Inflammatory macrophage treated with lipopolysaccharide for 1 hour (primary cell): Measurements from ENCODE around the gene CXADR.

Experiments
- DNase-seq, 2 donors: peaks; one replicate each; pipeline ENCODE4 v3.0.0-alpha.2; 2020 to 2022

Gene CXADR

GRCh38 chr21:17542371-17543011, 29.6 kb downstream of the CXADR start:
- DNase-seq: no peak

- no peak for DNase-seq
These were observed 32.2 kb downstream of the CXADR start for GRCh38 chr21:17545007-17545406.

GRCh38 chr21:17548262-17548661, 35.4 kb downstream of the CXADR start:
- DNase-seq: peak in 1 of 2 donors; percentile 22

GRCh38 chr21:17550671-17551308, 37.9 kb downstream of the CXADR start:
- no peak for DNase-seq

GRCh38 chr21:17552410-17552809, 39.6 kb downstream of the CXADR start:
- no peak for DNase-seq

- no peak for DNase-seq
These were observed 41.3 kb downstream of the CXADR start for GRCh38 chr21:17554120-17554519.

GRCh38 chr21:17554679-17555465, 42.0 kb downstream of the CXADR start:
- peak in 1 of 2 donors; percentile 17 for DNase-seq

GRCh38 chr21:17560377-17561025, 47.7 kb downstream of the CXADR start:
- no peak for DNase-seq

GRCh38 chr21:17570786-17571185, 57.9 kb downstream of the CXADR start:
- DNase-seq: no peak

GRCh38 chr21:17572431-17572830, 59.6 kb downstream of the CXADR start:
- DNase-seq: no peak

GRCh38 chr21:17575076-17575475, 62.2 kb downstream of the CXADR start:
- DNase-seq: no peak

- no peak for DNase-seq
These were observed 63.4 kb downstream of the CXADR start for GRCh38 chr21:17576080-17576835.

GRCh38 chr21:17577701-17578100, 64.9 kb downstream of the CXADR start:
- no peak for DNase-seq

- DNase-seq: no peak
These were observed 65.3 kb downstream of the CXADR start for GRCh38 chr21:17578162-17578561.

- DNase-seq: no peak
These were observed 66.0 kb downstream of the CXADR start for GRCh38 chr21:17578876-17579275.

- DNase-seq: no peak
These were observed 67.5 kb downstream of the CXADR start for GRCh38 chr21:17580319-17580718.

- DNase-seq: no peak
These were observed 71.1 kb downstream of the CXADR start for GRCh38 chr21:17583898-17584297.

GRCh38 chr21:17585875-17586450, 73.1 kb downstream of the CXADR start:
- peak; percentile 44 to 81 for DNase-seq

GRCh38 chr21:17590430-17590829, 77.6 kb downstream of the CXADR start:
- peak; percentile 28 to 29 for DNase-seq

GRCh38 chr21:17597680-17598079, 84.8 kb downstream of the CXADR start:
- DNase-seq: no peak

- DNase-seq: no peak
These were observed 85.6 kb downstream of the CXADR start for GRCh38 chr21:17598437-17598836.

GRCh38 chr21:17602874-17603273, 90.0 kb downstream of the CXADR start:
- no peak for DNase-seq
